GM18526 (cell line): ENCODE data around the gene KCNH3.

Experiments used
- POLR2A ChIP-seq: IDR thresholded peaks from 3 replicates; pipeline ENCODE4 v1.6.1; 2011; ENCODE audit not compliant: insufficient read length; ENCODE audit errors: extremely low read depth

KCNH3 gene

GRCh38 chr12:49552425-49552824 lies 13.6 kb downstream of the KCNH3 start:
- TF ChIP-seq POLR2A, result no peak

GRCh38 chr12:49552899-49553298 lies 14.1 kb downstream of the KCNH3 start:
- no peak for TF ChIP-seq POLR2A

- TF ChIP-seq POLR2A, result no peak
These were observed 14.8 kb downstream of the KCNH3 start for GRCh38 chr12:49553512-49554088.

- TF ChIP-seq POLR2A, result no peak
These were observed 15.4 kb downstream of the KCNH3 start for GRCh38 chr12:49554266-49554665.

DNA sequence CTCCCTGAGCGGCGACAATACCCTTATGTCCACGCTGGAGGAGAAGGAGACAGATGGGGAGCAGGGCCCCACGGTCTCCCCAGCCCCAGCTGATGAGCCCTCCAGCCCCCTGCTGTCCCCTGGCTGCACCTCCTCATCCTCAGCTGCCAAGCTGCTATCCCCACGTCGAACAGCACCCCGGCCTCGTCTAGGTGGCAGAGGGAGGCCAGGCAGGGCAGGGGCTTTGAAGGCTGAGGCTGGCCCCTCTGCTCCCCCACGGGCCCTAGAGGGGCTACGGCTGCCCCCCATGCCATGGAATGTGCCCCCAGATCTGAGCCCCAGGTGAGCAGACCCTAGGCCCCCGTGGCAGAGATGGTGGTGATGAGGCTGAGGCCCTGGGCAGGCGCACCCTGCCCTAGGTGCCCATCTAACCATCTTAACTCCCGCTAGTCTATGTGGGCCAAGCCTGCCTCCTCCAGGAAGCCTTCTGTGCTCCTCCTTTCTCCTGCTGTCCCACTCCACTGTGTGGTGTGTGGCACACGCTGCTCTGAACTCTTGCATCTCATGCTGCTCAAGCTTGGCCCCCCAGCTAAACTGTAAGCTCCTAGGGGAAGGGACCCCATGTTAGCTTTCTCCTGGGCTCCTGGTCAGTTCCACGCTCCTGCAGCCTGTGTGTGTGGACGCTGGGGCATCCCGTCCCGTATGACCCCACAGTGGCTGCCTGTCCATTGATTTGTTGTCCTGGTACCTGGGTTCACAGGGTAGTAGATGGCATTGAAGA lies 17.0 kb downstream of the KCNH3 start:
- TF ChIP-seq POLR2A, result no peak

DNA sequence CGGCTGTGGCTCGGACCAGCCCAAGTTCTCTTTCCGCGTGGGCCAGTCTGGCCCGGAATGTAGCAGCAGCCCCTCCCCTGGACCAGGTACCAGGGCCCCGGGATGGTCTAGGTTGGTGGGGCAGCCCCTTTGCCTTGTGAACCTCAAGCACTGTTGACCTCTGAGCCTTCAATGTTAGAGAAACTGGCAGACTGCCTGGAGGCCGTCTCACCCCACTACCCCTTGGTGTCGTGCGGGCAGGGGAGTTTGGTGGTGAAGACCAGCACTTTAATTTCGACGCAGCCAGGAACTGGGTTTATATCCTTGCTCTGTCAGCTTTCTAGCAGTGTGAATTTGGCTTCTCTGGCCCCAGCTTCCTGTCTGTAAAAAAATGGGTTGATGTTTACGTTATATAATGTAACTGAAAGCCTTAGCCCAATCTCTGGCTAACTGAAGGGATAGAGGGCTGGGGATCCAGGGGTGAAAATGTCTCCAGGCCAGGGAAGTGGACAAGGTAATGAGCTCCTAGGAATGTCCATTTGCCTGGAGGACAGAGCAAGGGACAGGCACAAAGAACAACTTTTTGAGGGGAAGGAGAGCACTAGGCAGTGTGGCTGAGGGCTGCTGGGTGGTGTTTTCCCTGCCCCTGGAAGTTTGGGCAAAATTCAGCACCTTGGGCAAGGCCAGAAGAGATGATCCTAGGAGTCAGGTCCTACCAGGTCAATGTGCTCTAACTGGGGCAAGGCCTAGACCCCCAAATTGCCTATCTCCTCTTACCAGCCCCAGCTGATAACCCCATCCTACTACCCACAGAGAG lies 17.8 kb downstream of the KCNH3 start:
- TF ChIP-seq POLR2A, result no peak

- TF ChIP-seq POLR2A, result no peak
These were observed 18.5 kb downstream of the KCNH3 start for GRCh38 chr12:49557187-49557916.

DNA sequence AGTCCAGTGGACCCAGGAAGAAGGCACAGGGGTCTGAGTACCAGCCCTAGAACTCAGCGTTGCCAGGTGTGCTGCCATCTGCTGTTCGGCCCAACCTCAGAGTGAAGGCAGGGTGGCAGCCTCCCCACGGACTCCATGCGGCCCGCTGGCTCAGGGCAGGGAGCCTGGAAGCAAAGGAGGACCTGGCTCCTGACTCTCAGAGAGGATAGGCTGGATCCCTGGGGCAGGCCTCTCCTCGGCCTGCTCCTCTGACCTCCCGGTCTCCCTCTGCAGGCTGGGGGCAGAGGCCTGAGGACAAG lies 19.0 kb downstream of the KCNH3 start:
- no peak for TF ChIP-seq POLR2A

- no peak for TF ChIP-seq POLR2A
These were observed 19.7 kb downstream of the KCNH3 start for GRCh38 chr12:49558526-49558925.

DNA sequence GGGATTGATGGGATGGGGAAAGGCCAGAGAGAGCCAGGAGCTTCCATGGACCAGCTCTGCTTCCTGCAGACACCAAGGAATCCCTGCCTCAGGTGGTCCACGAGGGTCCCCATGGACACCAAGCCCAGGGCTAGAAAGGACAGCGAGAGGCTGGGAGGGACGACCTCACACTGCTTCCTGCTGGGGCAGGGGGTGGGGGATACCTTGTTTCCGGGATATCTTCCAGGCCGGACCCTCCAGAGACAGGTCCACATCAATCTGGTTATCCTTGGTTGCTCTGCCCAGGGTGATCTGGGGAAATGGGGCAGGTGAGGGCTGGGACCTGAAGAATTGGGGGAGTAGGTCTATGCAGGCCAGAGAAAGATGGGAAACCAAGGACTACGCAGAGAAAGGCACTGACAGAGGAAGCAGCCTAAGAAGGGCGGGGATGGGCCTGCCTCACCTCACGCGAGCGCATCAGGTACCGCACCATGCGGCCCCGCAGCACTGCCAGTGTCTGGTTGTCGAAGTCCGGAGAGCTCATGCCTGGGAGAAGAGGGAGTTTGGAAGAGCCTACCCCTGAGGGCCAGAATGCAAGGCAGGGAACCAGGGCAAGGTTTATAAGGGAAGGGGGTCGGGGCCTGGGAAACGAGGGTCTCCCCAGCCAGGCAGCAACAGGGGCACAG lies 20.3 kb downstream of the KCNH3 start:
- no peak for TF ChIP-seq POLR2A

GRCh38 chr12:49560695-49561094 lies 21.9 kb downstream of the KCNH3 start:
- no peak for TF ChIP-seq POLR2A

DNA sequence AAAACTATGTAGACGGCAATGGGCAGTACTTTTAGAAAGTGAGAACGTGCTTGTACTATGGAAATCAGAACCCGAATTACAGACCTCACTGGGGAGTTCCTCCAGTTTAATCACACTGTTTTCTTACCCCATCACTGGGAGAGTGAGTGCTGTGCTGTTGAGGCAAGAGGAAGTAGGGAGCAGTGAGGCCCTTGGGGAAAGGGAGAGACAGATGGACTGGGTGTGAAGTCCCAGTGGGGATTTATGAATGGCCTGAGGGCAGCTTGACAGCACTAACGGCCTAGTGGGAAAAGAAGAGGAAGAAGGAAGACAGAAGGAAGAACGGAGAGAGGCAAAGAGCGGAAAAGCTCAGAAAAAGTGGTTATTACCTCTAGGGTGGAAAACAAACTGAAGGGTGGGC lies 23.4 kb downstream of the KCNH3 start:
- TF ChIP-seq POLR2A, result no peak

GRCh38 chr12:49562831-49563230 lies 24.0 kb downstream of the KCNH3 start:
- TF ChIP-seq POLR2A, result no peak

GRCh38 chr12:49563951-49564685 lies 25.3 kb downstream of the KCNH3 start:
- TF ChIP-seq POLR2A, result no peak
